GM23248 (cell line): ENCODE results near the gene SEMA5A. TPM values are rescaled to one million over a fixed set of nuclear protein-coding genes. Genes with fewer than 3 reads are reported as not detected.

Source experiments
- DNase-seq: peaks from one replicate; pipeline ENCODE4 v3.0.0-alpha.2; 2015
- H2AFZ ChIP-seq: fragments of 200-600 bp; sonication (generic); 2 replicates; pipeline ENCODE4 v1.6.1; 2016; ENCODE audit warnings: antibody characterized with exemption
- H3F3A ChIP-seq: fragments of 200-600 bp; sonication (generic); 2 replicates; pipeline ENCODE4 v1.6.1; 2016; ENCODE audit warnings: mild to moderate bottlenecking, antibody characterized with exemption, mixed run types; ENCODE audit not compliant: insufficient read depth
- H3K27ac ChIP-seq: fragments of 200-600 bp; sonication (generic); 2 replicates; pipeline ENCODE4 v1.5.1; 2016; ENCODE audit warnings: mild to moderate bottlenecking
- H3K27me3 ChIP-seq: fragments of 200-600 bp; sonication (generic); replicated peaks from 2 replicates; pipeline ENCODE4 v1.6.1; 2016; ENCODE audit warnings: mild to moderate bottlenecking; ENCODE audit not compliant: insufficient read depth
- H3K36me3 ChIP-seq: fragments of 200-600 bp; sonication (generic); 2 replicates; pipeline ENCODE4 v1.6.1; 2016; ENCODE audit warnings: low read depth, mild to moderate bottlenecking
- H3K4me1 ChIP-seq: fragments of 200-600 bp; sonication (generic); 2 replicates; pipeline ENCODE4 v1.6.1; 2016; ENCODE audit warnings: mild to moderate bottlenecking; ENCODE audit not compliant: insufficient read depth
- H3K4me2 ChIP-seq: fragments of 200-600 bp; sonication (generic); one replicate; pipeline ENCODE4 v1.6.1; 2016; ENCODE audit warnings: mild to moderate bottlenecking; ENCODE audit not compliant: unreplicated experiment
- H3K4me3 ChIP-seq: fragments of 200-600 bp; sonication (generic); 2 replicates; pipeline ENCODE4 v1.5.1; 2016; ENCODE audit warnings: mild to moderate bottlenecking
- H3K79me2 ChIP-seq: fragments of 200-600 bp; sonication (generic); 2 replicates; pipeline ENCODE4 v1.6.1; 2016; ENCODE audit warnings: mild to moderate bottlenecking; ENCODE audit not compliant: insufficient read depth
- H3K9ac ChIP-seq: fragments of 200-600 bp; sonication (generic); 2 replicates; pipeline ENCODE4 v1.6.1; 2016; ENCODE audit warnings: mild to moderate bottlenecking
- H3K9me2 ChIP-seq: fragments of 200-600 bp; sonication (generic); 2 replicates; pipeline ENCODE4 v1.6.1; 2016; ENCODE audit warnings: mixed run types, mild to moderate bottlenecking, moderate library complexity; ENCODE audit not compliant: insufficient read depth
- H3K9me3 ChIP-seq: fragments of 200-600 bp; sonication (generic); one replicate; pipeline ENCODE4 v1.6.1; 2017; ENCODE audit warnings: low read depth
- H4K20me1 ChIP-seq: fragments of 200-600 bp; sonication (generic); 2 replicates; pipeline ENCODE4 v1.6.0; 2016; ENCODE audit not compliant: insufficient read depth
- EZH2 ChIP-seq: fragments of 200-600 bp; sonication (generic); IDR thresholded peaks from 2 replicates; pipeline ENCODE4 v1.6.1; 2018; ENCODE audit warnings: antibody characterized with exemption, mild to moderate bottlenecking; ENCODE audit not compliant: insufficient read depth, poor library complexity, severe bottlenecking
- EZH2phosphoT487 ChIP-seq: fragments of 200-600 bp; sonication (generic); IDR thresholded peaks from 2 replicates; pipeline ENCODE4 v1.6.1; 2018; ENCODE audit warnings: antibody characterized with exemption, moderate library complexity, mild to moderate bottlenecking, low read depth; ENCODE audit not compliant: insufficient read depth
- WGBS, 2 experiments: methylation state at CpG; one replicate each; pipeline ENCODE4 v1.1.6; 2015 to 2017; ENCODE audit warnings: low lambda C conversion rate in 2 of 2, low coverage in 1 of 2; ENCODE audit errors: missing lambda C conversion rate in 2 of 2; 5-methylcytosine and 5-hydroxymethylcytosine counted together
- in situ Hi-C: fragments of 300-500 bp; cut with MboI; formaldehyde crosslinking; loops from 2 replicates; pipeline ENCODE4 v1.15.0; 2020
- polyA plus RNA-seq: library from polyadenylated mRNA; unstranded; fragments of >200 nt; fragmentation: Nextera tagmentation; extraction: Ambion mirVana; gene quantifications from 2 replicates; pipeline ENCODE4 v1.2.1, GENCODE V29; 2016
- total RNA-seq: library from RNA; depleted of rRNA; stranded (reverse); fragments of >200 nt; shearing (Covaris generic); gene quantifications from 2 replicates; pipeline ENCODE4 v1.2.3, GENCODE V29; 2014

SEMA5A gene
- total and polyA plus RNA-seq, 2 experiments from 2014 or later = 33.5 to 38.2 TPM

DNA sequence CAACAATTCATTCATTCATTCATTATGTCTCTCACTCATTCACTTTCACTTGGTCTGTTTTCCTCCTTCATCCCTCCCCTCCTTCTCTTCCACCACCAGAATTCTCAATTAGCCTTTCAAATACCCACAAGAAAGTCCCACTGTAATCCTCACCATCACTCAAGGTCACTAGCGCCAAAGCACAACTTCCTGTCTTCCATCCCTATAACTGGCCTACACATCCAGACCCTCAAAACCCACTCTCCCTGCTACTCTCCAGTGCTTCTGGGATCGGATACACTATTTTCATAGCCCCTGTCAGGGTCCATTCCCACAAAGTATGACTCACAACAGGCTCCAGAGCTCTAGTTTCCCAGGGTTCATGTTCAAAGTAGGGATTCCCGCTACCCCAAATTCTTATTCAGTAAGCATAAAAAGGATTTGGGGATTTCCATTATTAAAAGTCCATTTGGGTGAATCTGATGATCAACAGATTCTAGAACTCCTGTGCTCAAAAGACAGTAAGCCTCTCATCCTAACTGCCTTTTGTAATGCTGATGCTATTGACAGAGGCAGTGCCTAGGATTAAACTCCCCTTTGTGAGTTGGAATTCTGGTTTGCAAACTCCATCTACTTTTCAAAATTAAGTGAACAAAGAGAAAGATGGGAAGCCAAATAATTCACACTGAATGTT lies 250.9 kb downstream of the SEMA5A start:
- no peak overlapping the region for H2AFZ ChIP-seq
- whole genome bisulfite sequencing, 2 experiments = 87 to 89% methylated on average over 3 of the region's 3 CpGs

DNA sequence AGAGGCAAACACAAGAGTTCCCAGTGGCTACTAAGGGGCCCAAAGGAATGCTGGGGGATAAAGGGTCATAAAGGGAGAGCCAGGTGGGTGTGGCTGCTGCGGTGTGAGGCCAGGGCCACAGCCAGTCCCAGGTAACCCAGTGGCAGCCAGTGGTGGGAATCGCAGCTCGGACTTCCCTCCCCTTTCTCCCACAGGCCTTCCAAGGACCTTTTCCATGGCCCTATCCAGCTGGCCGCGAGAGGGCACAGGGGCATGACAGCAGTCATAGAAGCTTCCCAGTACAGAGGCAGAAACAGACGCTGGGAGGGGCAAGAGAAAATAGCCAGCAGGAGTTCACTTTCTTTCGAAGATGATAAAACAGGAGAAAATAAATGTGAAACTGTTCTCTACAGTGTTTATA lies 257.6 kb downstream of the SEMA5A start:
- no peak overlapping the region for H3K4me3 ChIP-seq
- TF ChIP-seq EZH2 (no peak), EZH2phosphoT487 (no peak)
- H3K79me2 ChIP-seq = no peaks in the 10 kb centered on the region
- no peaks in the 10 kb centered on the region for H3K36me3 ChIP-seq
- no peaks in the 10 kb centered on the region for H3K27me3 ChIP-seq
- in situ Hi-C loops = no loop called here
- H3K4me1 ChIP-seq = peaks cover 23% of the 10 kb centered on the region
- H3F3A ChIP-seq = peaks cover 26% of the 10 kb centered on the region
- H2AFZ ChIP-seq = peak overlapping the region; percentile 11; the same call in 1 of the 2 replicates
- no peaks in the 10 kb centered on the region for H3K9me3 ChIP-seq
- H3K27ac ChIP-seq = no peak overlapping the region
- H3K9ac ChIP-seq = no peak overlapping the region
- peak; percentile 10 for DNase-seq
- no peaks in the 10 kb centered on the region for H4K20me1 ChIP-seq
- H3K9me2 ChIP-seq = no peaks in the 10 kb centered on the region
- no peak overlapping the region for H3K4me2 ChIP-seq
- WGBS, 2 experiments = 28 to 36% methylated on average over 7 of the region's 7 CpGs

More for the DNA sequence above, 250.9 kb downstream of the SEMA5A start:
- no peaks in the 10 kb centered on the region for H3K79me2 ChIP-seq
- no peak for DNase-seq
- no peaks in the 10 kb centered on the region for H4K20me1 ChIP-seq
- H3K9ac ChIP-seq = no peak overlapping the region
- H3K4me2 ChIP-seq = no peak overlapping the region
- H3F3A ChIP-seq = no peaks in the 10 kb centered on the region
- in situ Hi-C loops = no loop called here
- H3K4me3 ChIP-seq = no peak overlapping the region
- no peaks in the 10 kb centered on the region for H3K4me1 ChIP-seq
- H3K9me2 ChIP-seq = no peaks in the 10 kb centered on the region
- TF ChIP-seq EZH2 (no peak), EZH2phosphoT487 (no peak)
- no peak overlapping the region for H3K27ac ChIP-seq
- H3K27me3 ChIP-seq = no peaks in the 10 kb centered on the region
- H3K9me3 ChIP-seq = no peaks in the 10 kb centered on the region
- H3K36me3 ChIP-seq = no peaks in the 10 kb centered on the region

DNA sequence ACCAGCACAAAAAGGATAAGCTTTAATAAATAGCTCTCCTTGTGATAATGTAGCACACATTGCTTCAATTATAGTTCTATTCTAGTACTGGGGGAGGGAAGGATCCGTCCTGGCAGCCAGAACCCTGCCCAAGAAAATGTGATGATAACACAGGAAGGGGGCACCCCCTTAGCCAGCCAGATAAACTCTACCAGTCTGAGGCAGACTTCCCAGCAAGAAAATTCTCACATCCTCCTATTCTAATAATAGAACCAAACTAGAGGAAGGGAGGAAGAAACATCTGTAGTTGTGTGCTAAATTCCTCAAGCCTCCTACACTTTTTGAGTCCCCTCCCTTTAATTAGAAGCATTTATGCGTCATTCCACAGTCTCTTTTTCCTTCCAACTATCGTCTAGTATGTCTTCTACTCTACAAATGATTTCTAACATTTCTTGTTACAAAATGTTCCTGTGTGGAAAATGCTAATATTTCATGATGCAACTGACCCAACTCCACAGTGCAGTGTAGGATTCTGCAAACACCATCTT lies 261.0 kb downstream of the SEMA5A start:
- peak overlapping the region; percentile 76 for H3K27ac ChIP-seq
- H3K4me1 ChIP-seq = peaks cover 37% of the 10 kb centered on the region
- H3K9me3 ChIP-seq = no peaks in the 10 kb centered on the region
- no peaks in the 10 kb centered on the region for H3K36me3 ChIP-seq
- peak overlapping the region; percentile 53 for H3K9ac ChIP-seq
- peak overlapping the region; percentile 66 for H3K4me2 ChIP-seq
- H3K9me2 ChIP-seq = no peaks in the 10 kb centered on the region
- H3F3A ChIP-seq = peaks cover 28% of the 10 kb centered on the region
- WGBS, 2 experiments = 0 to 5% methylated on average over 3 of the region's 3 CpGs
- no peaks in the 10 kb centered on the region for H3K27me3 ChIP-seq
- H3K4me3 ChIP-seq = peak overlapping the region; percentile 45
- no peaks in the 10 kb centered on the region for H4K20me1 ChIP-seq
- in situ Hi-C loops = no loop called here
- no peaks in the 10 kb centered on the region for H3K79me2 ChIP-seq
- TF ChIP-seq EZH2phosphoT487 (no peak), EZH2 (no peak)
- DNase-seq = peak; percentile 83
- H2AFZ ChIP-seq = peak overlapping the region; percentile 11

DNA sequence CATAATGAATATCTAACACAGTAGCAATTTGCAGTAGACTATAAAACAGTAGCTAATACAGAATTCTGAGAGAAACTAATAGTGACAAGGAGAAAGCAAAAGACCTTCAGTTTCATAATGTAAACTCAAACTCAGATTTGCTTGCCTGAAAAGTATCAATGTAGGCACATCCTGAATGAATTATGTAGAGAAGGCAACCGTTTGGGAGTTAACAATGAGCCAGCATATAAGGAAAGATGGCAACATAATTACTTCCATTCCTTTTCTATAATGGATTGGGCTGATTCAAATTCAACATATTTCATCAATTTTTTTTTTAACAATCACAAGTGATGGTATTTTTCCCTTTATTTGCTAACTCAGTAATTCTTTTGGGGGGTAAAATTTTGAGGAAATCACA lies 261.6 kb downstream of the SEMA5A start:
- in situ Hi-C loops = no loop called here
- DNase-seq = peak; percentile 22
- no peaks in the 10 kb centered on the region for H3K9me2 ChIP-seq
- H3K4me3 ChIP-seq = peak overlapping the region; percentile 45
- H3K36me3 ChIP-seq = no peaks in the 10 kb centered on the region
- H3K27me3 ChIP-seq = no peaks in the 10 kb centered on the region
- H3K9ac ChIP-seq = peak overlapping the region; percentile 53
- no peaks in the 10 kb centered on the region for H3K9me3 ChIP-seq
- peaks cover 28% of the 10 kb centered on the region for H3F3A ChIP-seq
- peak overlapping the region; percentile 66 for H3K4me2 ChIP-seq
- peaks cover 37% of the 10 kb centered on the region for H3K4me1 ChIP-seq
- no peaks in the 10 kb centered on the region for H3K79me2 ChIP-seq
- H3K27ac ChIP-seq = peak overlapping the region; percentile 76
- H4K20me1 ChIP-seq = no peaks in the 10 kb centered on the region
- no peak overlapping the region for H2AFZ ChIP-seq
- WGBS, 2 experiments = 2 to 10% methylated on average over 1 of the region's 1 CpG
- TF ChIP-seq EZH2phosphoT487 (no peak), EZH2 (no peak)
